CD1c-positive myeloid dendritic cell (primary cell): ENCODE data around the gene EI24.
A peak's percentile ranks its signal among the peaks of the same experiment; 100 is the strongest.
"Not testable (repeated sequence)": the region's sequence is repeated elsewhere in the genome, so short reads cannot be mapped to it uniquely, and the experiment has no call there.

Experiments
- DNase-seq: peaks from one replicate; pipeline ENCODE4 v3.0.0-alpha.2; 2016; ENCODE audit errors: extremely low spot score

Gene EI24

DNA sequence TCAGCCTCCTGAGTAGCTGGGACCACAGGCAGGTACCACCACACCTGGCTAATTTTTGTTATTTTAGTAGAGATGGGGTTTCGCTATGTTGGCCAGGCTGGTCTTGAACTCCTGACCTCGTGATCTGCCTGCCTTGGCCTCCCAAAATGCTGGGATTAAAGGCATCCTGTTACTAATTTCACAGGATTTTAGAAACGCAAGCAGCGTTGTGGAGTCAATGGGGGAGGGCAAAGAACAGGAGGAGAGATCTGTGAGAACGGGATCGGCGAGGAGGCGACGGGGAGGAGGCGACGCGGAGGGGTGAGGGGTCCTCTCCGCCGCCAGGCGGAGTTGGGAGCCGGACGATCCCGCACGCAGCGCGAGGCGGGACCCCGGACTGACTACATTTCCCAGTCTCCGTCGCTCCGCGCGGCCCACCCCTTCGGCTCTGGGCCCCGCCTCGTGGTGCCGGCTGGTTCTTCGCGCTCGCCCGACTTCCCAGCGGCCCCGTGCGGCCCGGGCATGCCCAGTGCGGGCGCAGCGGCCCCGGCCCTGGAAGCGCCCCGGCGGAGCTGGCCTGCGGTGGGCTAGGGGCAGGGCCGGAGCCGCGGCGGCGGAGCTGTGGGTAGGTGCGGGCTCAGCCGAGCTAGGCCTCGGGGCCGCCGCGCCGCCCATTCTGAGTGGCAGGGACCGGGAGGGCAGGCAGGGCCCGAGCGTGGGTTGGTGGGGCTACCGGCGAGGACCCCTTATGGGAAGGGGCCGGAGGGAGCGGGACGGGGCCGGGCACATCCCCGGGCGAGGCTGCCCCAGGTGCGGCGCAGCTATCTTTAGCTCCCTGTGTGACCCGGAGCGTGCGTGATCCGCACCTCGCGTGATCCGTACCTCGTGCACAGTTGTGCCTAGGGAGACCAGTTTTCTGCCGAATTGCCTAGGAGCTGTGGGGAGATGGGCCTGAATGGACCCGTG is at the start of gene EI24:
TSS of gene EI24 (plus strand) at position 508 of the 945 bp plus-strand sequence. CDS start 3,051 bp downstream, outside the sequence.
- peak; percentile 93 for DNase-seq

GRCh38 chr11:125519860-125520834 is 49.1 kb upstream of the EI24 start:
- DNase-seq = no peak

DNA sequence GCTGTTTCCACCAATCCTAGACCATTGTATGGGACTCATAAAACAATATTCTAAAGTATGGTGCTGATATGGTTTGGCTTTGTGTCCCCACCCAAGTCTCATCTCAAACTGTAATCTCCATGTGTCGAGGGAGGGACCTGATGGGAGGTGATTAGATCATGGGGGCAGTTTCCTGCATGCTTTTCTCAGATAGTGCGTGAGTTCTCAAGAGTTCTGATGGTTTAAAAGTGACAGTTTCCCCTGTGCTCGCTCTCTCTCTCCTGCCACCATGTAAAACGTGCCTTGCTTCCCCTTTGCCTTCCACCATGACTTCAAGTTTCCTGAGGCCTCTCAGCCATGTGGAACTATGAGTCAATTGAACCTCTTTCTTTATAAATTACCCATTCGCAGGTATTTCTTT is 44.0 kb upstream of the EI24 start:
- no peak for DNase-seq

DNA sequence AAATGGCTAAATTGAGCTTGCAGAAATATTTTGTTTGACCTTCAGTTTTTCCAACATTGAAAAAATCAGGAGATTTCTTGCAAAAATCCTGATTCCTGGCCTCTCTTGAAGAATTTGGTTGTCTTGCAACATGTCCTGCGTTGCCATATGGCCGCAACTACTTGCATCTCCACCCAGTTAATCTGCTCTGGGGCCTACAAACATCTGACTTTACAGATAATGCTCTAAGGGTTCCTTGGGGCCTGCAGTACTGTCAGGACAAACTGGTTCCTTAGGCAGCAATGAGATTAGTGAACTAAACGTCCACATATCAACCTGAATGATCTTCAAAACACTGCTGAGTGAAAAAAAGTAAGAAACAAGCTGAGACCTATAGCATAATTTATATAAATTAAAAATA is 36.6 kb upstream of the EI24 start:
- DNase-seq = no peak

DNA sequence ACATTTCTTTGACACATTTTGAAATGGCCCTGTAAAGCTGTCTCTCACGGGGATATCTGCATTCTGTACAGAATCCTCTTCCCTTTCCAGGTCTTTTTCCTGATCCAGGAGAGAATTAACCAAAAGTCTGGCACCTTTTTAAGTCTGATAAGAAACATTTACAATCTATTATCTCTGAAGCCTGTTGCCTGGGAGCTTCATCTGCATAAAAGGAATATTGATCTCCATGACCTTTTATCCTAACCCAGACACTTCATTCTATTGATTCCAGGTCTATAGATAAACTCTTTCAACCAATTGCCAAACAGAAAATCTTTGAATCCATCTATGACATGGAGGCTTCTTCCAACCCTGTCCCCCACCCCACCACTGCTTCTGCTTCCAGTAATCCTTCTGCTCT is 33.7 kb upstream of the EI24 start:
- DNase-seq = no peak

DNA sequence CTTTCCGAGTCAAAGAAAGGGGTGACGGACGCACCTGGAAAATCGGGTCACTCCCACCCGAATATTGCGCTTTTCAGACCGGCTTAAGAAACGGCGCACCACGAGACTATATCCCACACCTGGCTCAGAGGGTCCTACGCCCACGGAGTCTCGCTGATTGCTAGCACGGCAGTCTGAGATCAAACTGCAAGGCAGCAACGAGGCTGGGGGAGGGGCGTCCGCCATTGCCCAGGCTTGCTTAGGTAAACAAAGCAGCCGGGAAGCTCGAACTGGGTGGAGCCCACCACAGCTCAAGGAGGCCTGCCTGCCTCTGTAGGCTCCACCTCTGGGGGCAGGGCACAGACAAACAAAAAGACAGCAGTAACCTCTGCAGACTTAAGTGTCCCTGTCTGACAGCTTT is 32.4 kb upstream of the EI24 start:
- not testable (repeated sequence) for DNase-seq

- DNase-seq = no peak
Measured at GRCh38 chr11:125542709-125543108, 26.6 kb upstream of the EI24 start.

DNA sequence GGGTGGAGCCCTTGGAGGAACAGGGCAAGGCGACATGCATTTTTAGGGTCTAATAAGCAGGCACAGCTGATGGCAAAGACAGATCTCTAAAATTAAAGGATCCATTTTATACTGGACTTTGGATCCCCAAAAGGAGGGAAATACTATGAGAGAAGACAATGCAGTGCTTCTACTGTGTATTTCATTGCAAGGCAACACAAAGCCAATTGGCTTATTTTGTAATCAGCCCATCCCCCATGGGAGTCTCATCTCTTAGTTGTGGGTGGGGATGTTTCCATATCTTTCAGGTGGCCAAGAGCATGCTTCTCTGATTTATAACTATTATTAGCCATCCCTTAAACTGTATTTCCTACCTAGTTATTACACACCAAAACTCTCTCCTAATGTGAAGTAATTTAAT is 18.5 kb upstream of the EI24 start:
- no peak for DNase-seq

GRCh38 chr11:125551835-125552342 is 17.4 kb upstream of the EI24 start:
- no peak for DNase-seq

- DNase-seq = no peak
Measured at GRCh38 chr11:125552927-125553326, 16.4 kb upstream of the EI24 start.

- DNase-seq = no peak
Measured at GRCh38 chr11:125553357-125553756, 15.9 kb upstream of the EI24 start.

DNA sequence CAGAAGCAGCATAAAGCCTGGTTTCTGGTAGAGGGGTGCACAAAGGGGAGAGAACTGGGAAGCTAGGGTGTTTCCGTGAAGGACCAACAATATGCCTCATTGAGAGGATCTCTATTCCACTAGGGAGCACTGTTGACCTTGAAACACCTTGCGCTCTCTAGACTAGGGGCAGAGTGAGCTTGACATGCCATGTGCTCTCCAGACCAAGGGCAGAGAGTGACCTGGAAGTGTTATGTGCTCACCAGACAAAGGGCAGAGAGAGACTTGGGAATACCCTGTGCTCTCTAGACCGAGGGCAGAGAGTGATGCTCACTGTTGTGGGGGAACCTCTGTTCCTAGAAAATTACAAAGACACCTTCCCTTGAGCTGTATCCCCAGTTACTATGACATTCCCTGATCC is 15.2 kb upstream of the EI24 start:
- DNase-seq = no peak

DNA sequence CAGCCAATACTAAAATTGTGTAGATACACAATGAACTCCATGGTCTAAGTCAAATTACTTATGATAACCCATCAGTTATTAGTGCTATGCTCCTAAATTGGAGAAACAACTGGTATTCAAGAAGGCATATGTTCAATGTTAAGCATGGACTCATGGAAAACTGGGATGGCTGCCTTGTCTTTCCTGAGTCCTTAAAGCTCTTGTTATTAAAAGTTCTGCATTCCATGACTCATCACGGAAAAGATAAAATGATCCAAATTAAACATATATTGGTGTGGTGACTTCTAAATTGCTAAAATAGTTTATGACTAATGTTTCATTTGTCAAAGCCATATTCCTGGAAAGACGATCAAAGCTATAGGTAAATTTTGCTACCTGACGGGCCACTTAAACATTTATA is 9.4 kb upstream of the EI24 start:
- DNase-seq = no peak

DNA sequence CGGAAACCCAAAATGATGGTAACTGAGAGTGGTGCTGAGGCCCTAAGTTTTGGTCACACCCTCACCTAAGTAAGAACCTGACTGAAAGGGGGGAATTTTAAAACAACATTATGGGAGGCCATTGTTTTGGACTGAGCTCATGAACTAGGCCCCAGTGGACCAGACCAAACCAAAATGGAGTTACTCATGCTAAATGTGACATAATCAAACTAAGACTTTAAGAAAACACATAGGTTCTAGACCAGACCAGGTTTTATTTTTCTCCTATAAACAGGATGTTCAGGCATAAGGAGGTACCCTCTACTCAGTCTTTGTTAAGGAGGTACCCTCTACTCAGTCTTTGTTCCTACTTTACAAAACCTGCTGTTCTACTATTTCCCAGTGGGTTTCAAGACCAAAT is 7.4 kb upstream of the EI24 start:
- no peak for DNase-seq

GRCh38 chr11:125562430-125562829 is 6.8 kb upstream of the EI24 start:
- DNase-seq = no peak

GRCh38 chr11:125564357-125564756 is 4.9 kb upstream of the EI24 start:
- DNase-seq = no peak

- no peak for DNase-seq
Measured at GRCh38 chr11:125566235-125566634, 3.0 kb upstream of the EI24 start.

- no peak for DNase-seq
Measured at GRCh38 chr11:125569915-125570621, 791 bp downstream of the EI24 start.

DNA sequence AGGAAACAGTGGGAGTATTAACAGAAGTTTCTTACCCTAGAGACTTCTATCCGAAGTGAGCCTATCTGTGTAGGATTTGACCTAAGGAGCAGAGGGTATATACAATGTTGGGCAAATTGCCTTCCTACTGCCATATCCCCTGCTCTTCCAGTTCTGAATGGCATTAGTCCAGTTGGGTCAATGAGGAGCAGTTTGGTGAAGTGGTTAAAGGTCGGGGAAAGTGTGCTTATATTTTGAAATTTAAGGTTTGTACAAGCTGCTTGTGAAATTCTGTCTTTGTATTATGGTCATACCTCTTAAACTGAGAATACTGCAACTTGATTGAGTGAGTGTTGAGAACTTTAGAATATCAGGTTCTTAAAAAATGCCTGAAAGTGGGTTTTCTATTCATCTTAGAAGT is 1.7 kb downstream of the EI24 start:
- DNase-seq = no peak

GRCh38 chr11:125572916-125573315 is 3.6 kb downstream of the EI24 start:
- DNase-seq = no peak

- DNase-seq = not testable (repeated sequence)
Measured at GRCh38 chr11:125577181-125577580, 7.9 kb downstream of the EI24 start.

DNA sequence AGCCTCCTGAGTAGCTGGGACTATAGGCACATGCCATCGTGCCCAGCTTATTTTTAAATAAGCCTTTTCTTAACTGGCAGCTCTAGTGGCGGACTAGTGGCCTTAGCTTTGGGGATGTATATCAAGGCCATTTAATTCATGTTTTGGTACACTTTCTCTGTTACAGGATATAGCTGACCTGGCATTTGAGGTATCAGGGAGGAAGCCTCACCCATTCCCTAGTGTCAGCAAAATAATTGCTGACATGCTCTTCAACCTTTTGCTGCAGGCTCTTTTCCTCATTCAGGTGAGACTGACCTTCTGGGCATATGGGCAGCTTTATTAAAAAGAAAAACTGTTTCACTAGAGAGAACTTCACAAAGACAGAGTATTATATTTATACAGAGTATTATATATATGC is 9.5 kb downstream of the EI24 start:
- no peak for DNase-seq
